H1 (cell line): Measurements from ENCODE around the gene ACKR2. TPM values are rescaled to one million over a fixed set of nuclear protein-coding genes. Genes with fewer than 3 reads are reported as not detected.

ENCODE experiments used
- CTCF ChIA-PET: fragments of 300-600 bp; sonication (Branson Sonifier 250); formaldehyde crosslinking; loops from one replicate; lab custom pipeline; 2021; ENCODE audit not compliant: partially characterized antibody; lab: Charles Lee
- POLR2A ChIA-PET: fragments of 300-600 bp; sonication (Branson Sonifier 250); formaldehyde crosslinking; loops from one replicate; lab custom pipeline; 2021; ENCODE audit warnings: inconsistent platforms; ENCODE audit not compliant: partially characterized antibody; lab: Charles Lee
- DNase-seq, 2 experiments: peaks; one replicate each; pipeline versions ENCODE4 v3.0.0 to v3.0.0-alpha.2; 2010 to 2022; ENCODE audit warnings: low spot score in 2 of 2, low read depth in 1 of 2, mixed read lengths in 1 of 2
- FAIRE-seq: peaks from 2 replicates; lab custom pipeline; 2011; peaks lifted over from hg19 to GRCh38; lab: Jason Lieb, UNC
- H2AFZ ChIP-seq: 2 replicates; pipeline ENCODE4 v1.8.1; 2012; ENCODE audit warnings: low read length, inconsistent platforms
- H2AK5ac ChIP-seq: 2 replicates; pipeline ENCODE4 v1.6.1; 2013; ENCODE audit warnings: low read depth, low read length
- H2BK120ac ChIP-seq: replicated peaks from 2 replicates; pipeline ENCODE3; 2013; ENCODE audit warnings: low read depth, low read length, inconsistent platforms
- H2BK12ac ChIP-seq: 2 replicates; pipeline ENCODE4 v1.6.1; 2013; ENCODE audit warnings: low read depth, low read length
- H2BK15ac ChIP-seq: 2 replicates; pipeline ENCODE4 v1.6.1; 2013; ENCODE audit warnings: low read length
- H2BK20ac ChIP-seq: 2 replicates; pipeline ENCODE4 v1.6.1; 2013; ENCODE audit warnings: low read length
- H2BK5ac ChIP-seq: 2 replicates; pipeline ENCODE4 v1.6.1; 2013; ENCODE audit warnings: low read depth, low read length
- H3K14ac ChIP-seq: 2 replicates; pipeline ENCODE4 v1.6.1; 2013; ENCODE audit warnings: inconsistent platforms; ENCODE audit not compliant: insufficient read length
- H3K18ac ChIP-seq: 2 replicates; pipeline ENCODE4 v1.6.1; 2013; ENCODE audit warnings: low read length; ENCODE audit errors: extremely low read depth
- H3K23ac ChIP-seq: 2 replicates; pipeline ENCODE4 v1.6.1; 2013; ENCODE audit warnings: inconsistent platforms; ENCODE audit not compliant: insufficient read length
- H3K23me2 ChIP-seq: 2 replicates; pipeline ENCODE4 v1.6.1; 2013; ENCODE audit warnings: low read depth, low read length
- H3K27ac ChIP-seq: 2 replicates; pipeline ENCODE4 v1.6.1; 2011; ENCODE audit warnings: low read depth, low read length, inconsistent platforms
- H3K27me3 ChIP-seq, 4 experiments: replicated peaks in 1 of 4; 1 replicate in 1 of 4; 2 replicates in 3 of 4; pipeline versions ENCODE4 v1.6.1 to v1.8.1; 2011 to 2013; ENCODE audit warnings: low read length in 3 of 4, mild to moderate bottlenecking in 3 of 4, inconsistent platforms in 2 of 4, mixed read lengths in 2 of 4, moderate library complexity in 1 of 4; ENCODE audit not compliant: control insufficient read depth in 3 of 4, insufficient read depth in 3 of 4; ENCODE audit errors: extremely low read depth in 1 of 4
- H3K36me3 ChIP-seq, 4 experiments: 2 replicates each; pipeline versions ENCODE4 v1.6.1 to v1.8.1; 2011 to 2013; ENCODE audit warnings: mild to moderate bottlenecking in 4 of 4, low read length in 3 of 4, moderate library complexity in 2 of 4, control low read depth in 1 of 4, inconsistent platforms in 1 of 4; ENCODE audit not compliant: insufficient read depth in 4 of 4, control insufficient read depth in 2 of 4
- H3K4ac ChIP-seq: replicated peaks from 2 replicates; pipeline ENCODE3; 2013; ENCODE audit warnings: low read length, low read depth, mixed read lengths, inconsistent platforms; ENCODE audit not compliant: insufficient read length
- H3K4me1 ChIP-seq, 4 experiments: replicated peaks in 1 of 4; 1 replicate in 1 of 4; 2 replicates in 3 of 4; pipeline versions ENCODE4 v1.6.1 to v1.8.1; 2011 to 2013; ENCODE audit warnings: low read length in 3 of 4, inconsistent platforms in 2 of 4, mixed read lengths in 1 of 4; ENCODE audit not compliant: insufficient read depth in 4 of 4, control insufficient read depth in 3 of 4
- H3K4me2 ChIP-seq, 2 experiments: 2 replicates each; pipeline versions ENCODE4 v1.6.1 to v1.8.1; 2011 to 2013; ENCODE audit warnings: low read depth in 2 of 2, low read length in 2 of 2, control low read depth in 1 of 2, inconsistent platforms in 1 of 2, mild to moderate bottlenecking in 1 of 2; ENCODE audit not compliant: insufficient read depth in 1 of 2
- H3K4me3 ChIP-seq, 4 experiments: fragments of 200-600, 300-600 bp in 1 of 4; sonication (generic), shearing (Covaris generic), sonication (Bioruptor Twin) in 1 of 4; 2 replicates each; pipeline versions ENCODE4 v1.5.1 to v1.8.1; 2011 to 2016; ENCODE audit warnings: low read length in 4 of 4, low read depth in 3 of 4, control low read depth in 2 of 4, inconsistent platforms in 2 of 4, mild to moderate bottlenecking in 2 of 4, mixed read lengths in 1 of 4, moderate library complexity in 1 of 4; ENCODE audit not compliant: insufficient read depth in 2 of 4; ENCODE audit errors: extremely low read depth in 1 of 4
- H3K56ac ChIP-seq: replicated peaks from 2 replicates; pipeline ENCODE3; 2013; ENCODE audit warnings: low read depth, mild to moderate bottlenecking, mixed read lengths, low read length, inconsistent platforms; ENCODE audit not compliant: insufficient read length
- H3K79me1 ChIP-seq: 2 replicates; pipeline ENCODE4 v1.6.1; 2013; ENCODE audit warnings: low read depth, low read length, control low read depth
- H3K79me2 ChIP-seq, 2 experiments: 2 replicates each; pipeline versions ENCODE4 v1.6.1 to v1.8.1; 2012 to 2013; ENCODE audit warnings: low read length in 2 of 2, mild to moderate bottlenecking in 2 of 2, inconsistent platforms in 1 of 2; ENCODE audit not compliant: insufficient read depth in 2 of 2, control insufficient read depth in 1 of 2
- H3K9ac ChIP-seq, 4 experiments: replicated peaks in 1 of 4; 1 replicate in 1 of 4; 2 replicates in 3 of 4; pipeline versions ENCODE4 v1.6.1 to v1.8.1; 2011 to 2013; ENCODE audit warnings: low read depth in 3 of 4, low read length in 3 of 4, control low read depth in 2 of 4, mild to moderate bottlenecking in 2 of 4, moderate library complexity in 2 of 4, inconsistent platforms in 1 of 4; ENCODE audit errors: extremely low read depth in 1 of 4
- H3K9me3 ChIP-seq, 2 experiments: 2 replicates each; pipeline versions ENCODE4 v1.6.1 to v1.8.1; 2012 to 2013; ENCODE audit warnings: mild to moderate bottlenecking in 2 of 2, moderate library complexity in 2 of 2, control low read depth in 1 of 2, inconsistent platforms in 1 of 2, low read depth in 1 of 2, low read length in 1 of 2, mixed read lengths in 1 of 2; ENCODE audit not compliant: insufficient read depth in 2 of 2
- H4K20me1 ChIP-seq, 2 experiments: replicated peaks in 1 of 2; 2 replicates each; pipeline versions ENCODE3 to v1.8.1; 2011 to 2013; ENCODE audit warnings: inconsistent platforms in 2 of 2, low read length in 2 of 2, mild to moderate bottlenecking in 1 of 2; ENCODE audit not compliant: insufficient read depth in 2 of 2, control insufficient read depth in 1 of 2
- H4K5ac ChIP-seq: 2 replicates; pipeline ENCODE4 v1.6.1; 2013; ENCODE audit warnings: low read length, low read depth, mixed read lengths, inconsistent platforms; ENCODE audit not compliant: insufficient read length
- H4K8ac ChIP-seq: 2 replicates; pipeline ENCODE4 v1.8.0; 2013; ENCODE audit warnings: mild to moderate bottlenecking, moderate library complexity, low read length, inconsistent platforms; ENCODE audit not compliant: insufficient read depth; ENCODE audit errors: extremely low read depth
- H4K91ac ChIP-seq: replicated peaks from 2 replicates; pipeline ENCODE3; 2013; ENCODE audit warnings: low read length, mixed read lengths, inconsistent platforms; ENCODE audit not compliant: insufficient read length
- ATF3 ChIP-seq: IDR thresholded peaks from 2 replicates; pipeline ENCODE4 v1.6.1; 2011; ENCODE audit warnings: low read depth, mild to moderate bottlenecking, low read length; ENCODE audit not compliant: insufficient read depth
- CBX8 ChIP-seq: fragments of 300-800, 300-1000 bp; sonication (generic); IDR thresholded peaks from 2 replicates; pipeline ENCODE4 v1.7.1; 2016; ENCODE audit warnings: low read depth, low read length, borderline replicate concordance
- HDAC6 ChIP-seq: IDR thresholded peaks from one replicate; pipeline ENCODE4 v1.7.1; 2012; ENCODE audit warnings: low read depth, mild to moderate bottlenecking, inconsistent platforms, low read length, moderate library complexity
- POLR2A ChIP-seq, 2 experiments: IDR thresholded peaks; 1 replicate in 1 of 2; 2 replicates in 1 of 2; pipeline ENCODE4 v1.6.1; 2011; ENCODE audit warnings: low read depth in 2 of 2, low read length in 2 of 2, mild to moderate bottlenecking in 2 of 2; ENCODE audit errors: control extremely low read depth in 1 of 2
- RAD21 ChIP-seq, 2 experiments: IDR thresholded peaks in 1 of 2; conservative IDR thresholded peaks in 1 of 2; 2 replicates each; pipeline ENCODE4 v1.6.1; 2011; ENCODE audit warnings: low read depth in 2 of 2, low read length in 2 of 2, improper control_type of control experiment in 1 of 2, inconsistent platforms in 1 of 2, mild to moderate bottlenecking in 1 of 2, moderate library complexity in 1 of 2
- RBBP5 ChIP-seq: IDR thresholded peaks from 2 replicates; pipeline ENCODE4 v1.7.1; 2012; ENCODE audit warnings: low read depth, mild to moderate bottlenecking, inconsistent platforms, low read length, moderate library complexity, borderline replicate concordance
- RNF2 ChIP-seq: fragments of 200-900, 300-1000 bp; sonication (generic); IDR thresholded peaks from 2 replicates; pipeline ENCODE4 v1.7.1; 2016; ENCODE audit warnings: borderline replicate concordance, low read depth, mild to moderate bottlenecking, antibody characterized with exemption, low read length; ENCODE audit not compliant: poor library complexity, severe bottlenecking; ENCODE audit errors: missing control alignments
- SP1 ChIP-seq: IDR thresholded peaks from 2 replicates; pipeline ENCODE4 v1.6.1; 2011; ENCODE audit warnings: low read depth, low read length
- SRF ChIP-seq: IDR thresholded peaks from 2 replicates; pipeline ENCODE4 v1.6.1; 2011; ENCODE audit warnings: mild to moderate bottlenecking, low read depth, low read length, moderate library complexity
- TBP ChIP-seq: IDR thresholded peaks from 2 replicates; pipeline ENCODE4 v1.6.1; 2011; ENCODE audit warnings: low read depth, low read length, improper control_type of control experiment
- WGBS, 2 experiments: shearing (Covaris generic) in 1 of 2; methylation state at CpG; one replicate each; pipeline versions ENCODE4 v1.1.6 to v1.1.7; 2013 to 2015; ENCODE audit warnings: low lambda C conversion rate in 2 of 2, mixed read lengths in 2 of 2, inconsistent platforms in 1 of 2, low coverage in 1 of 2, missing lambda C conversion rate in 1 of 2; ENCODE audit not compliant: insufficient replicate concordance in 2 of 2, insufficient coverage in 1 of 2, insufficient read length in 1 of 2; ENCODE audit errors: extremely low coverage in 1 of 2, missing lambda C conversion rate in 1 of 2; 5-methylcytosine and 5-hydroxymethylcytosine counted together
- polyA plus RNA-seq, 7 experiments: library from polyadenylated mRNA; depleted of rRNA in 3 of 7; stranded (reverse) in 5 of 7; unstranded in 2 of 7; fragments of >200 nt in 5 of 7; fragments of 200-250 nt in 2 of 7; gene quantifications; 1 replicate in 5 of 7; 2 replicates in 1 of 7; 4 replicates in 1 of 7; pipeline versions ENCODE4 v1.2.1 to v1.2.3, GENCODE V29; 2011 to 2013; ENCODE audit warnings: missing spikeins in 2 of 7, mixed read lengths in 2 of 7
- total RNA-seq: library from RNA; stranded (reverse); fragmentation: NEBNext Ultra II Directional; extraction: Animal tissue kit (Norgen Biotek cat#: 25700); gene quantifications from 2 replicates; pipeline ENCODE4 v1.2.1, GENCODE V29; 2021

The ACKR2 gene
- total and polyA plus RNA-seq, 2 of the 8 experiments (the other 6 are each of a cell fraction or from before 2014, with no cell fraction given), result 0.09 to 0.12 TPM

- no peak overlapping the region for H3K14ac ChIP-seq
- 0 out of 2 replicates have a peak overlapping the region, but pooled peaks have one; percentile 35 for H2AFZ ChIP-seq
- H2BK12ac ChIP-seq, result no peak overlapping the region
- no peak overlapping the region for H3K4ac ChIP-seq
- H3K79me2 ChIP-seq, result no peaks in the 10 kb centered on the region
- no peak overlapping the region for H2BK5ac ChIP-seq
- no peaks in the 10 kb centered on the region for H4K20me1 ChIP-seq
- POLR2A ChIA-PET, result interaction anchor here (0.9 to 2.9 kb wide), 2 partner anchors 26 to 83 kb away, joined by 3 to 13 read pairs; partner anchors contain the start of gene HIGD1A
- no peak overlapping the region for H4K8ac ChIP-seq
- no peak overlapping the region for H3K9ac ChIP-seq
- no peaks in the 10 kb centered on the region for H3K23me2 ChIP-seq
- no peak overlapping the region for H3K23ac ChIP-seq
- H3K56ac ChIP-seq, result no peak overlapping the region
- no peak overlapping the region for H2BK15ac ChIP-seq
- no peak overlapping the region for H4K5ac ChIP-seq
- H4K91ac ChIP-seq, result no peak overlapping the region
- peaks cover 0 to 3% (median 2%) of the 10 kb centered on the region in 4 experiments; a peak in 3 of 7 replicates for H3K4me1 ChIP-seq
- no peaks in the 10 kb centered on the region for H3K36me3 ChIP-seq
- H3K27ac ChIP-seq, result no peak overlapping the region
- no peak overlapping the region for H2BK20ac ChIP-seq
- H3K27me3 ChIP-seq, result no peaks in the 10 kb centered on the region
- WGBS, 2 experiments, result 48% methylated on average over 7 of the region's 7 CpGs; no CpG with 5 or more reads in 1 of the 2 experiments
- H3K9me3 ChIP-seq, result no peaks in the 10 kb centered on the region
- no peaks in the 10 kb centered on the region for H3K79me1 ChIP-seq
- H3K4me2 ChIP-seq, result no peak overlapping the region
- H2BK120ac ChIP-seq, result no peak overlapping the region
- no peak overlapping the region for H3K18ac ChIP-seq
- no peak overlapping the region for H3K4me3 ChIP-seq
- CTCF ChIA-PET, result interaction anchor here (0.5 to 3.5 kb wide), 47 partner anchors 9 to 1425 kb away, joined by 3 to 28 read pairs (median 4); no protein-coding TSS in a partner anchor
- DNase-seq (no peak), FAIRE-seq (peak; percentile 66)
- H2AK5ac ChIP-seq, result no peak overlapping the region
- TF ChIP-seq HDAC6, result no peak
- peak; percentile 86 to 89 for TF ChIP-seq RAD21 (IDR thresholded peaks at IDR 0.05 in 1 of 2, conservative IDR thresholded peaks at IDR 0.05 in 1 of 2; ENCODE audit: low read depth in 2 of 2, low read length in 2 of 2)
- no peak for TF ChIP-seq ATF3
- TF ChIP-seq RNF2, result no peak
- no peak for TF ChIP-seq RBBP5
- no peak for TF ChIP-seq SP1
- TF ChIP-seq TBP, result no peak
- TF ChIP-seq SRF, result no peak
- no peak for TF ChIP-seq POLR2A (IDR thresholded peaks at IDR 0.05; ENCODE audit: control extremely low read depth in 1 of 2, low read depth in 2 of 2, low read length in 2 of 2)
- no peak for TF ChIP-seq CBX8
Observed at GRCh38 chr3:42830437-42831320, 21.4 kb downstream of the ACKR2 start.
